HG03565 (cell line): ENCODE results near the gene FOXP1.

ENCODE experiments used
- ATAC-seq: cut with Tn5 transposase; IDR thresholded peaks from one replicate; pipeline ENCODE4 v1.9.1; 2021; ENCODE audit warnings: mild to moderate bottlenecking, moderate library complexity; ENCODE audit not compliant: unreplicated experiment

The FOXP1 gene

GRCh38 chr3:71384837-71385716, 198.5 kb downstream of the FOXP1 start:
- no peak for ATAC-seq

GRCh38 chr3:71384388-71384787, 199.1 kb downstream of the FOXP1 start:
- ATAC-seq = no peak

GRCh38 chr3:71380096-71380495, 203.4 kb downstream of the FOXP1 start:
- ATAC-seq = no peak

GRCh38 chr3:71378509-71378908, 205.0 kb downstream of the FOXP1 start:
- ATAC-seq = no peak

- ATAC-seq = no peak
These were observed 206.6 kb downstream of the FOXP1 start for GRCh38 chr3:71376911-71377310.

GRCh38 chr3:71376503-71376902, 207.0 kb downstream of the FOXP1 start:
- no peak for ATAC-seq

GRCh38 chr3:71374582-71374981, 208.9 kb downstream of the FOXP1 start:
- no peak for ATAC-seq

- ATAC-seq = no peak
These were observed 210.5 kb downstream of the FOXP1 start for GRCh38 chr3:71372911-71373637.

- ATAC-seq = no peak
These were observed 211.2 kb downstream of the FOXP1 start for GRCh38 chr3:71372241-71372768.

- no peak for ATAC-seq
These were observed 212.2 kb downstream of the FOXP1 start for GRCh38 chr3:71371282-71371681.

- ATAC-seq = no peak
These were observed 213.1 kb downstream of the FOXP1 start for GRCh38 chr3:71370467-71370866.

GRCh38 chr3:71369701-71370391, 213.7 kb downstream of the FOXP1 start:
- ATAC-seq = no peak

- ATAC-seq = no peak
These were observed 216.4 kb downstream of the FOXP1 start for GRCh38 chr3:71366988-71367604.

GRCh38 chr3:71361334-71361890, 222.1 kb downstream of the FOXP1 start:
- ATAC-seq = no peak

GRCh38 chr3:71360764-71361163, 222.8 kb downstream of the FOXP1 start:
- ATAC-seq = peak; percentile 84

- ATAC-seq = peak; percentile 15
These were observed 223.3 kb downstream of the FOXP1 start for GRCh38 chr3:71360180-71360579.

- ATAC-seq = peak; percentile 44
These were observed 225.3 kb downstream of the FOXP1 start for GRCh38 chr3:71358243-71358642.

- ATAC-seq = no peak
These were observed 227.3 kb downstream of the FOXP1 start for GRCh38 chr3:71356265-71356664.

GRCh38 chr3:71355862-71356261, 227.7 kb downstream of the FOXP1 start:
- no peak for ATAC-seq

- ATAC-seq = no peak
These were observed 228.5 kb downstream of the FOXP1 start for GRCh38 chr3:71355037-71355436.
